ENCODE results near the gene ACSM2B. TPM values are rescaled to one million over a fixed set of nuclear protein-coding genes. Genes with fewer than 3 reads are reported as not detected.
"Not testable (repeated sequence)": the region's sequence is repeated elsewhere in the genome, so short reads cannot be mapped to it uniquely, and the experiment has no call there.

Gene ACSM2B
- polyA plus RNA-seq, 1 donor from 2014 or later: not detected

DNA sequence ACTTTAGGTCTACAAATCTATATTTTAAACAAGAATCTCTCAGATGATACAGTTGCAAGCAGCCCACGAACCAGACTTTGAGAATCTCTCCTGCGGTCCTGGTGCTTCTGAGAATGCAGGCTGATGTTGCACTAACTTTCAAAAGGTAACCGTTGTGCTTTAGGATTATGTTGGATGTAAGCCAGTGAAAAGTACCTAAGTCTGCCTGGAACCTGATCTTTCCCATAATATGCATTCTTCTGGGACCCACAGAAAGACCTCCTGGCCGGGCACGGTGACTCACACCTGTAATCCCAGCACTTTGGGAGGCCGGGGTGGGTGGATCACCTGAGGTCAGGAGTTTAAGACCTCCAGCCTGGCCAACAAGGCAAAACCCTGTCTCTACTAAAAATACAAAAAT, 13.3 kb upstream of the ACSM2B start:
- H3K9ac ChIP-seq (ENCODE audit: low read length); H2AFZ ChIP-seq (ENCODE audit: low read depth, low read length); H3K36me3 ChIP-seq (ENCODE audit: insufficient read depth, low read length); H3K4me3 ChIP-seq (ENCODE audit: low read length); H3K27ac ChIP-seq (ENCODE audit: low read length); H3K4me2 ChIP-seq (ENCODE audit: low read length); H3K9me2 ChIP-seq (ENCODE audit: insufficient read depth, low read length); H4K20me1 ChIP-seq (ENCODE audit: insufficient read depth); H3F3A ChIP-seq (ENCODE audit: insufficient read depth, low read length, poor library complexity, severe bottlenecking); H3K79me2 ChIP-seq (replicated peaks; ENCODE audit: insufficient read depth, low read length); H3K27me3 ChIP-seq (ENCODE audit: insufficient read depth, low read depth, low read length); H3K9me3 ChIP-seq (ENCODE audit: low read length): not testable (repeated sequence)

DNA sequence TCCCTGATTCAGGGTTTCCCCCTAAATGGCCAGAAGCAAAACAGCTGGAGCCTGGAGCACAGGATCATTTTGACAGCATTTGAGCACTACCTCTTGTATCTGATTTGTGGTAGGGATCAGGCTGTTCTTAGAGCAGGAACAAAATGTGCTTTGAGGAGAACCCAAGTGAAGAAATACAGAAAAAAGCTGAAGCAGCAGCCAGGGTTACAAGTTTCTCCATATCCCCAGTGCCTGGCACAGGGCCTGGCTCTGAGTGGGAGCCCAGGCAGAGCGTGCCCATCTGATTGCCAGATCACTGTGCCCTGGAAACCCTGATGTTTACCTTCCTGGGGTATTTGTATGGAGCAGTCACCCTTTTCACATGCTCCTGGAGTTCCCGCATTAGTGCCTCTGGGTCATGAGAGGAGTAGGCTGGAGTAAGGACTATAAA, 11.5 kb upstream of the ACSM2B start:
- not testable (repeated sequence) for H3K4me2 ChIP-seq (ENCODE audit: low read length); H3K4me3 ChIP-seq (ENCODE audit: low read length); H2AFZ ChIP-seq (ENCODE audit: low read depth, low read length); H3K79me2 ChIP-seq (replicated peaks; ENCODE audit: insufficient read depth, low read length); H3K9me3 ChIP-seq (ENCODE audit: low read length); H3K27ac ChIP-seq (ENCODE audit: low read length); H3F3A ChIP-seq (ENCODE audit: insufficient read depth, low read length, poor library complexity, severe bottlenecking); H3K9ac ChIP-seq (ENCODE audit: low read length); H3K27me3 ChIP-seq (ENCODE audit: insufficient read depth, low read depth, low read length); H3K36me3 ChIP-seq (ENCODE audit: insufficient read depth, low read length); H3K9me2 ChIP-seq (ENCODE audit: insufficient read depth, low read length); H4K20me1 ChIP-seq (ENCODE audit: insufficient read depth)

DNA sequence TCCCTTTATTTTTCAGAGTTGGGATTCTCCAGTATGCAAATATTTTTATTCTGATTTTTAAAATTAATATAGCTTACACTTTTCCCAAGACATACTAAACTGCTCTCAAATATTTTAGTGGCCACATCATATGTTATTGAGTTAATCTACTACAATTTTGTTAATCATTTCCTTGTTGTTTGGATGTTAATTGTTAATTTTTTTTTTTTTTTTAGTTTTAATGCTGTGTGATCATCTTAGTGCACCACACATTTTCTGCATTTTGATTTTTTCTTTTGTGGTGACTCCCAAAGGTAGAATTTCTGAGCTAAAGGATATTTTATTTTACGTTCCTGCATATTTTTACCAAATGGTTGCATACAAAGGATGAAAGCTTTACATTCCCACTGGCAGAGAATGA, 10.5 kb upstream of the ACSM2B start:
- not testable (repeated sequence) for H3F3A ChIP-seq (ENCODE audit: insufficient read depth, low read length, poor library complexity, severe bottlenecking); H3K36me3 ChIP-seq (ENCODE audit: insufficient read depth, low read length); H2AFZ ChIP-seq (ENCODE audit: low read depth, low read length); H3K4me3 ChIP-seq (ENCODE audit: low read length); H3K9me3 ChIP-seq (ENCODE audit: low read length); H3K9me2 ChIP-seq (ENCODE audit: insufficient read depth, low read length); H3K27ac ChIP-seq (ENCODE audit: low read length); H3K27me3 ChIP-seq (ENCODE audit: insufficient read depth, low read depth, low read length); H3K9ac ChIP-seq (ENCODE audit: low read length); H4K20me1 ChIP-seq (ENCODE audit: insufficient read depth); H3K79me2 ChIP-seq (replicated peaks; ENCODE audit: insufficient read depth, low read length); H3K4me2 ChIP-seq (ENCODE audit: low read length)

DNA sequence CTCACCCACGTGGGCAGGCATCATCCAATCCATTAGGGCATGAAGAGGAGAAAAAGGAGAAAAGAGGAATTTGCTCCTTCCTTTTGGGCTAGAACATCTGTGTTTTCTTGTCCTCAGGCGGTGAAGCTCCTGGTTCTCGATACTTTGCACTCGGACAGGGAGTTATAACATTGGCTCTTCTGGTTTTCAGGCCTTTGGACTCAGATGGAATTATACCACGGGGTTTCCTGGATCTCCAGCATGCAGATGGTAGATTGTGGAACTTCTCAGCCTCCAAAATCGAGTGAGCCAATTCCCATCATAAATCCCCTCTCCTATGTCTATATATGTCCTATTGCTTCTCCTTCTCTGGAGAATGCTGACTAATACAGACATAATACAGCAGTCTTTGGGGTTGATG, 9.9 kb upstream of the ACSM2B start:
- not testable (repeated sequence) for H3F3A ChIP-seq (ENCODE audit: insufficient read depth, low read length, poor library complexity, severe bottlenecking); H3K9me3 ChIP-seq (ENCODE audit: low read length); H3K79me2 ChIP-seq (replicated peaks; ENCODE audit: insufficient read depth, low read length); H3K4me2 ChIP-seq (ENCODE audit: low read length); H3K27ac ChIP-seq (ENCODE audit: low read length); H3K36me3 ChIP-seq (ENCODE audit: insufficient read depth, low read length); H3K9ac ChIP-seq (ENCODE audit: low read length); H3K27me3 ChIP-seq (ENCODE audit: insufficient read depth, low read depth, low read length); H4K20me1 ChIP-seq (ENCODE audit: insufficient read depth); H3K4me3 ChIP-seq (ENCODE audit: low read length); H2AFZ ChIP-seq (ENCODE audit: low read depth, low read length); H3K9me2 ChIP-seq (ENCODE audit: insufficient read depth, low read length)

DNA sequence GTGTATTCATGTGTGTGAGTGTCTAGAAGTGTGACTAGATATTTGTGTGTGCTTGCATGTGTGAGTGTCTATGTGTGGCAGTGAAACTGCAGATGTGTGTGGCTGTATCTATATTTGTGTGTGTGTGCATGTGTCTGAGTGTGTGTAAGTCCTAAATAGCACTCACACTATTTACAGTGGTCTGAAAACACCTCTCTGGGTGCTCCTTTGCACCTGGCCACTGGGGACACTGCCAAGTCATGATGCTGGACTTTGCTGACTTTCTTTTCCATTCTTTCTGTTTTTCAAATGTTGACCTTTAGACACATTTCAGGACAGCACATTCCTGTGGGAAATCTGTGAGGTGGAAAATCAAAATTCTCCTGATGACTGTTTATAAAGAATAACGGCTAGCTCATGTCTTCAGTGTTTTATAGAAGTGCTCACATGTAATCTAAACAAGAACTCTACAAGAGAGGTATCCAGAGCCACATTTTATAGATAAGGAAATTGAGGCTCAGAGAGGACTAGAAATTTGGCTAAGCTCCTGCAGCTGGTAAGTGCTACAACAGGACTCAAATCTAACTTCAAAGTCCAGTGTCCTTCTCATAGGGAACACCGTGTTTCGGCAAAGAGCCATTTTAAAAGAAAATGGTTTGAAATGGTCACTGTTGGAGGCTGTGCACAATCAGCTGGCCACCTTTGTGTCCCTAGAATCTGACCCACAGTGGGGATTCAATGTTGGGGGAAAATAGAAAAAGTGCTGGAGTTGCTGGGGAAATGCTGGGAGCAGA, 4.5 kb upstream of the ACSM2B start:
- not testable (repeated sequence) for H3K4me3 ChIP-seq (ENCODE audit: low read length); H3K9me2 ChIP-seq (ENCODE audit: insufficient read depth, low read length); H3K27me3 ChIP-seq (ENCODE audit: insufficient read depth, low read depth, low read length); H3K9me3 ChIP-seq (ENCODE audit: low read length); H4K20me1 ChIP-seq (ENCODE audit: insufficient read depth); H3K79me2 ChIP-seq (replicated peaks; ENCODE audit: insufficient read depth, low read length); H3K4me2 ChIP-seq (ENCODE audit: low read length); H2AFZ ChIP-seq (ENCODE audit: low read depth, low read length); H3K27ac ChIP-seq (ENCODE audit: low read length); H3K9ac ChIP-seq (ENCODE audit: low read length); H3F3A ChIP-seq (ENCODE audit: insufficient read depth, low read length, poor library complexity, severe bottlenecking); H3K36me3 ChIP-seq (ENCODE audit: insufficient read depth, low read length)

DNA sequence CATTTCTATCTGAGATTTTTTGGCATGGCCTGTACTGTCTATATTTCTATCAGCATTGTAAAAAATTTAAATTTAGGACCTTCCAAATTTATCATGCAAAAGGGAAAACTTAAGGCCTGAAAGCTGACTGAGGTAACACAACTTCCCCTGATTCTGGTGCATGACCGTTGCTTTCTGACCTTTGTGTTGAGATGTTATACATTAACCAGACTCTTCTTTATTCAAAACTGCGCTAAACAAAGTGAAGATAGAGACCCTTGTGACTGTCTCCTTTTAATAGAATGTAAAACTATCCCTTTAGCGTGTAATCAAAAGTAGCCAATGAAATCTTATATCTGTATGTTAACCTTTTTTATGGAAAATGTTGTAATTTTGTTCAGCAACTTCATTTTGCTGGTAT, 1.9 kb upstream of the ACSM2B start:
- H3K4me3 ChIP-seq (ENCODE audit: low read length); H4K20me1 ChIP-seq (ENCODE audit: insufficient read depth); H3K4me2 ChIP-seq (ENCODE audit: low read length); H3F3A ChIP-seq (ENCODE audit: insufficient read depth, low read length, poor library complexity, severe bottlenecking); H2AFZ ChIP-seq (ENCODE audit: low read depth, low read length); H3K9ac ChIP-seq (ENCODE audit: low read length); H3K27me3 ChIP-seq (ENCODE audit: insufficient read depth, low read depth, low read length); H3K27ac ChIP-seq (ENCODE audit: low read length); H3K36me3 ChIP-seq (ENCODE audit: insufficient read depth, low read length); H3K79me2 ChIP-seq (replicated peaks; ENCODE audit: insufficient read depth, low read length); H3K9me3 ChIP-seq (ENCODE audit: low read length); H3K9me2 ChIP-seq (ENCODE audit: insufficient read depth, low read length): not testable (repeated sequence)

DNA sequence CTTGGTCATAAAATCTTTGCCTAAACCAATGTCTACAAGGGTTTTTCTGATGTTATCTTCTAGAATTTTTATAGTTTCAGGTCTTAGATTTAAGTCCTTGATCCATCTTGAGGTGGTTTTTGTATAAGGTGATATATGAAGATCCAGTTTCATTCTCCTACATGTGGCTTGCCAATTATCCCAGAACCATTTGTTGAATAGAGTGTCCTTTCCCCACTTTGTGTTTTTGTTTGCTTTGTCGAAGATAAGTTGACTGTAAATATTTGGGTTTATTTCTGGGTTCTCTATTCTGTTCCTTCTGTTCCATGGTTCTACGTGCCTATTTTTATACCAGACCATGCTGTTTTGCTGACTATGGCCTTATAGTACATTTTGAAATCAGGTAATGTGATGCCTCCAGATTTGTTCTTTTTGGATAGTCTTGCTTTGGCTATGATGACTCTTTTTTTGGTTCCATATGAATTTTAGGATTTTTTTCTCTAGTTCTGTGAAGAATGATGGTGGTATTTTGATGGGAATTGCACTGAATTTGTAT, 7.0 kb downstream of the ACSM2B start:
- H3K9me3 ChIP-seq (ENCODE audit: low read length); H2AFZ ChIP-seq (ENCODE audit: low read depth, low read length); H4K20me1 ChIP-seq (ENCODE audit: insufficient read depth); H3K36me3 ChIP-seq (ENCODE audit: insufficient read depth, low read length); H3K27ac ChIP-seq (ENCODE audit: low read length); H3K79me2 ChIP-seq (replicated peaks; ENCODE audit: insufficient read depth, low read length); H3K9ac ChIP-seq (ENCODE audit: low read length); H3K4me3 ChIP-seq (ENCODE audit: low read length); H3K9me2 ChIP-seq (ENCODE audit: insufficient read depth, low read length); H3K27me3 ChIP-seq (ENCODE audit: insufficient read depth, low read depth, low read length); H3K4me2 ChIP-seq (ENCODE audit: low read length); H3F3A ChIP-seq (ENCODE audit: insufficient read depth, low read length, poor library complexity, severe bottlenecking): not testable (repeated sequence)
